BE2C (cell line): ENCODE data around the gene C1orf53.

Experiments
- DNase-seq: peaks from one replicate; pipeline ENCODE4 v3.0.0-alpha.2; 2020
- H3K27me3 ChIP-seq: fragments of 250-450 bp; sonication (Bioruptor Pico); 2 replicates; pipeline ENCODE4 v1.5.1; 2020; ENCODE audit warnings: mild to moderate bottlenecking
- H3K36me3 ChIP-seq: fragments of 250-450 bp; sonication (Bioruptor Pico); 2 replicates; pipeline ENCODE4 v1.5.1; 2020; ENCODE audit warnings: mild to moderate bottlenecking
- H3K4me1 ChIP-seq: fragments of 250-450 bp; sonication (Bioruptor Pico); 2 replicates; pipeline ENCODE4 v1.5.1; 2020
- H3K4me3 ChIP-seq: 2 replicates; pipeline ENCODE4 v1.5.1; 2011; ENCODE audit warnings: low read depth, low read length
- H3K9me3 ChIP-seq: fragments of 250-450 bp; sonication (Bioruptor Pico); 2 replicates; pipeline ENCODE4 v1.5.1; 2020
- CTCF ChIP-seq: IDR thresholded peaks from 2 replicates; pipeline ENCODE4 v1.5.1; 2012; ENCODE audit warnings: mild to moderate bottlenecking, low read depth, low read length

Gene C1orf53

GRCh38 chr1:197918807-197919345 is 16.4 kb downstream of the C1orf53 start:
- no peak for DNase-seq
- peaks cover 5% of the 10 kb centered on the region; the same call in 1 of the 2 replicates for H3K27me3 ChIP-seq
- peak overlapping the region; percentile 96 for H3K4me3 ChIP-seq

GRCh38 chr1:197919346-197920066 is 17.1 kb downstream of the C1orf53 start:
- H3K4me3 ChIP-seq: peak overlapping the region; percentile 96
- peaks cover 5% of the 10 kb centered on the region; the same call in 1 of the 2 replicates for H3K27me3 ChIP-seq
- DNase-seq: no peak
- TF ChIP-seq CTCF: no peak
- peaks cover 8% of the 10 kb centered on the region for H3K36me3 ChIP-seq
- H3K9me3 ChIP-seq: no peaks in the 10 kb centered on the region
- H3K4me1 ChIP-seq: peaks cover 6% of the 10 kb centered on the region

More at GRCh38 chr1:197918807-197919345, 16.4 kb downstream of the C1orf53 start:
- no peaks in the 10 kb centered on the region for H3K9me3 ChIP-seq
- TF ChIP-seq CTCF: no peak
- peaks cover 8% of the 10 kb centered on the region for H3K36me3 ChIP-seq
- peaks cover 6% of the 10 kb centered on the region for H3K4me1 ChIP-seq

- Histone ChIP-seq H3K36me3 (peaks cover 8% of the 10 kb centered on the region), H3K27me3 (peaks cover 5% of the 10 kb centered on the region; the same call in 1 of the 2 replicates), H3K4me1 (peaks cover 6% of the 10 kb centered on the region), H3K9me3 (no peaks in the 10 kb centered on the region), H3K4me3 (peak overlapping the region; percentile 96)
- DNase-seq: no peak
- TF ChIP-seq CTCF: no peak
Observed at GRCh38 chr1:197920067-197920396, 17.6 kb downstream of the C1orf53 start.

- Histone ChIP-seq H3K9me3 (no peaks in the 10 kb centered on the region), H3K36me3 (peaks cover 11% of the 10 kb centered on the region), H3K4me3 (no peak overlapping the region), H3K27me3 (peaks cover 5% of the 10 kb centered on the region; the same call in 1 of the 2 replicates), H3K4me1 (peaks cover 6% of the 10 kb centered on the region)
- DNase-seq: no peak
- TF ChIP-seq CTCF: no peak
Observed at GRCh38 chr1:197920414-197921117, 18.1 kb downstream of the C1orf53 start.

GRCh38 chr1:197921235-197922069 is 19.0 kb downstream of the C1orf53 start:
- Histone ChIP-seq H3K4me3 (no peak overlapping the region), H3K36me3 (peaks cover 15% of the 10 kb centered on the region)

More at GRCh38 chr1:197921235-197922069, 19.0 kb downstream of the C1orf53 start:
- peaks cover 6% of the 10 kb centered on the region for H3K4me1 ChIP-seq
- no peak for TF ChIP-seq CTCF
- peaks cover 5% of the 10 kb centered on the region; the same call in 1 of the 2 replicates for H3K27me3 ChIP-seq
- no peaks in the 10 kb centered on the region for H3K9me3 ChIP-seq
- peak; percentile 48 for DNase-seq
